H1 (cell line): ENCODE data around the gene SNX32. TPM values are rescaled to one million over a fixed set of nuclear protein-coding genes. Genes with fewer than 3 reads are reported as not detected.

ENCODE experiments used
- BCL11A ChIP-seq, 2 experiments: IDR thresholded peaks; one replicate each; pipeline ENCODE4 v1.6.1; 2011; ENCODE audit warnings: low read depth in 2 of 2, low read length in 2 of 2, mild to moderate bottlenecking in 2 of 2
- BRCA1 ChIP-seq: IDR thresholded peaks from 2 replicates; pipeline ENCODE4 v1.6.1; 2012; ENCODE audit warnings: low read depth, low read length, improper control_type of control experiment
- CHD2 ChIP-seq: IDR thresholded peaks from 2 replicates; pipeline ENCODE4 v1.6.1; 2012; ENCODE audit warnings: low read length, improper control_type of control experiment
- EP300 ChIP-seq, 2 experiments: IDR thresholded peaks; 1 replicate in 1 of 2; 2 replicates in 1 of 2; pipeline ENCODE4 v1.6.1; 2011 to 2012; ENCODE audit warnings: low read depth in 2 of 2, low read length in 2 of 2, mild to moderate bottlenecking in 2 of 2, borderline replicate concordance in 1 of 2, inconsistent platforms in 1 of 2, moderate library complexity in 1 of 2
- FOSL1 ChIP-seq: IDR thresholded peaks from 2 replicates; pipeline ENCODE4 v1.6.1; 2011; ENCODE audit warnings: mild to moderate bottlenecking, low read depth, low read length, moderate library complexity; ENCODE audit not compliant: insufficient read depth
- JUND ChIP-seq: IDR thresholded peaks from 2 replicates; pipeline ENCODE4 v1.6.1; 2011; ENCODE audit warnings: mild to moderate bottlenecking, improper control_type of control experiment, low read length
- KDM4A ChIP-seq: IDR thresholded peaks from one replicate; pipeline ENCODE4 v1.7.1; 2012; ENCODE audit warnings: low read depth, mild to moderate bottlenecking, moderate library complexity, low read length, inconsistent platforms; ENCODE audit not compliant: severe bottlenecking
- NANOG ChIP-seq: IDR thresholded peaks from 2 replicates; pipeline ENCODE4 v1.6.1; 2011; ENCODE audit warnings: low read length, low read depth, mild to moderate bottlenecking, inconsistent platforms; ENCODE audit not compliant: insufficient read depth, poor library complexity, severe bottlenecking
- POU5F1 ChIP-seq: IDR thresholded peaks from 2 replicates; pipeline ENCODE4 v1.6.1; 2011; ENCODE audit warnings: low read depth, mild to moderate bottlenecking, low read length, moderate library complexity
- SIRT6 ChIP-seq: IDR thresholded peaks from one replicate; pipeline ENCODE4 v1.7.1; 2012; ENCODE audit warnings: low read length, inconsistent platforms
- SP1 ChIP-seq: IDR thresholded peaks from 2 replicates; pipeline ENCODE4 v1.6.1; 2011; ENCODE audit warnings: low read depth, low read length
- SP2 ChIP-seq: IDR thresholded peaks from 2 replicates; pipeline ENCODE4 v1.6.1; 2012; ENCODE audit warnings: mild to moderate bottlenecking, low read length, inconsistent platforms
- TAF1 ChIP-seq: IDR thresholded peaks from 2 replicates; pipeline ENCODE4 v1.6.1; 2011; ENCODE audit warnings: mild to moderate bottlenecking, low read depth, low read length
- YY1 ChIP-seq: IDR thresholded peaks from 2 replicates; pipeline ENCODE4 v1.6.1; 2011; ENCODE audit warnings: low read depth, mild to moderate bottlenecking, low read length
- polyA plus RNA-seq, 7 experiments: library from polyadenylated mRNA; depleted of rRNA in 3 of 7; stranded (reverse) in 5 of 7; unstranded in 2 of 7; fragments of >200 nt in 5 of 7; fragments of 200-250 nt in 2 of 7; gene quantifications; 1 replicate in 5 of 7; 2 replicates in 1 of 7; 4 replicates in 1 of 7; pipeline versions ENCODE4 v1.2.1 to v1.2.3, GENCODE V29; 2011 to 2013; ENCODE audit warnings: missing spikeins in 2 of 7, mixed read lengths in 2 of 7
- total RNA-seq: library from RNA; stranded (reverse); fragmentation: NEBNext Ultra II Directional; extraction: Animal tissue kit (Norgen Biotek cat#: 25700); gene quantifications from 2 replicates; pipeline ENCODE4 v1.2.1, GENCODE V29; 2021
- TF ChIP-seq, protein P1 (sequence below): IDR thresholded peaks from 2 replicates; pipeline ENCODE4 v1.6.1; 2011; ENCODE audit warnings: low read depth, mild to moderate bottlenecking, low read length; ENCODE audit not compliant: insufficient read depth
- TF ChIP-seq, protein P2 (sequence below): IDR thresholded peaks from 2 replicates; pipeline ENCODE4 v1.6.1; 2012; ENCODE audit warnings: inconsistent platforms
- TF ChIP-seq, protein P3 (sequence below), 3 experiments: IDR thresholded peaks; 1 replicate in 2 of 3; 2 replicates in 1 of 3; pipeline versions ENCODE4 v1.5.1 to v1.6.1; 2011; ENCODE audit warnings: low read length in 3 of 3, mild to moderate bottlenecking in 3 of 3, inconsistent platforms in 2 of 3, low read depth in 1 of 3, moderate library complexity in 1 of 3; ENCODE audit not compliant: insufficient read depth in 1 of 3; ENCODE audit errors: control extremely low read depth in 1 of 3

Gene SNX32
- total and polyA plus RNA-seq, 2 of the 8 experiments (the other 6 are each of a cell fraction or from before 2014, with no cell fraction given) = 0.76 to 2.2 TPM

DNA sequence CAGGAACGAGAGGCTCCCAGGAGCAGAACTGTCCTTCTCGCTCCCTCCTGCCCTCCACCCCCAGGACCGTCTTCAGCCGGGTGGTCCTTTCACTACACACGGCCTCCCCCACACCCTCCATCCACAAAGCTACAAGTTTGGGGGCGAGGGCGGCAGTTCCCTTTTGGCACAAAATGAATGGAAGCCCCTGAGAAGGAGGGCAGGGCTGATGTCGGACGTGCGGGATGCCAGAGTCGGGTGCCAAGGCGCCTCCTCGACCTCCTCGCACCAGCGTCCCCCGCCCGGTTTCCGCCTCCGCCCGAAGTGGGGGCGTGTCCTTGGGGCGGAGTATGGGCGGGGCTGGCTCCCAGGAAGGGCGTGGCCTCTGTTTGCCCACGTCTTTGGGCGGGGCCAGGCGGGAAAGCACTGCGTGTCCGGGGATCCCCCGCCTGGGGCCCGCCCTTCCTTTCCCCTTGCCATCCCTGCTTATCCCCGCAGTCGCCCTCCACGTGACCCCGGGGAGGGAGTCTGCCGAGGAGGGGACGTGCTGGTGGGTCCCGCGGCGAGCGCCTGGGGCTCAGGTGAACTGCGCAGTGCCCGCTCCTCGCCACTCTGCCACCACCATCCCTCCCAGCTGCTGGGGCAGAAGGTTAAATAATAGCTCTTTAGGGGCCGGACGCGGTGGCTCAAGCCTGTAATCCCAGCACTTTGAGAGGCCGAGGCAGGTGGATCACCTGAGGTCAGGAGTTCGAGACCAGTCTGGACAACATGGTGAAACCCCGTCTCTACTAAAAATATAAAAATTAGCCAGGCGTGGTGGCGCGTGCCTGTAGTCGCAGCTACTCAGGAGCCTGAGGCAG lies 39.8 kb downstream of the SNX32 start (continued):
- TF ChIP-seq, protein P1, sequence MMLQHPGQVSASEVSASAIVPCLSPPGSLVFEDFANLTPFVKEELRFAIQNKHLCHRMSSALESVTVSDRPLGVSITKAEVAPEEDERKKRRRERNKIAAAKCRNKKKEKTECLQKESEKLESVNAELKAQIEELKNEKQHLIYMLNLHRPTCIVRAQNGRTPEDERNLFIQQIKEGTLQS = peak; percentile 67
- no peak for TF ChIP-seq POU5F1
- TF ChIP-seq, protein P2, sequence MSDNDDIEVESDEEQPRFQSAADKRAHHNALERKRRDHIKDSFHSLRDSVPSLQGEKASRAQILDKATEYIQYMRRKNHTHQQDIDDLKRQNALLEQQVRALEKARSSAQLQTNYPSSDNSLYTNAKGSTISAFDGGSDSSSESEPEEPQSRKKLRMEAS = peak; percentile 61; the same call in 1 of the 2 replicates
- TF ChIP-seq CHD2 = no peak
- TF ChIP-seq SP1 = peak; percentile 83; the same call in 1 of the 2 replicates
- TF ChIP-seq NANOG = no peak
- peak; percentile 49 for TF ChIP-seq KDM4A
- 0 out of 2 replicates have a peak, but pooled peaks have one; percentile 48 for TF ChIP-seq TAF1
- TF ChIP-seq, protein P3, sequence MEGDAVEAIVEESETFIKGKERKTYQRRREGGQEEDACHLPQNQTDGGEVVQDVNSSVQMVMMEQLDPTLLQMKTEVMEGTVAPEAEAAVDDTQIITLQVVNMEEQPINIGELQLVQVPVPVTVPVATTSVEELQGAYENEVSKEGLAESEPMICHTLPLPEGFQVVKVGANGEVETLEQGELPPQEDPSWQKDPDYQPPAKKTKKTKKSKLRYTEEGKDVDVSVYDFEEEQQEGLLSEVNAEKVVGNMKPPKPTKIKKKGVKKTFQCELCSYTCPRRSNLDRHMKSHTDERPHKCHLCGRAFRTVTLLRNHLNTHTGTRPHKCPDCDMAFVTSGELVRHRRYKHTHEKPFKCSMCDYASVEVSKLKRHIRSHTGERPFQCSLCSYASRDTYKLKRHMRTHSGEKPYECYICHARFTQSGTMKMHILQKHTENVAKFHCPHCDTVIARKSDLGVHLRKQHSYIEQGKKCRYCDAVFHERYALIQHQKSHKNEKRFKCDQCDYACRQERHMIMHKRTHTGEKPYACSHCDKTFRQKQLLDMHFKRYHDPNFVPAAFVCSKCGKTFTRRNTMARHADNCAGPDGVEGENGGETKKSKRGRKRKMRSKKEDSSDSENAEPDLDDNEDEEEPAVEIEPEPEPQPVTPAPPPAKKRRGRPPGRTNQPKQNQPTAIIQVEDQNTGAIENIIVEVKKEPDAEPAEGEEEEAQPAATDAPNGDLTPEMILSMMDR (IDR thresholded peaks at IDR 0.05; ENCODE audit: control extremely low read depth in 1 of 3, insufficient read depth in 1 of 3, low read depth in 1 of 3, low read length in 3 of 3) = no peak
- TF ChIP-seq EP300 (IDR thresholded peaks at IDR 0.05; ENCODE audit: borderline replicate concordance in 1 of 2, low read depth in 2 of 2, low read length in 2 of 2) = no peak
- no peak for TF ChIP-seq BRCA1
- no peak for TF ChIP-seq FOSL1
- TF ChIP-seq JUND = no peak
- no peak for TF ChIP-seq YY1
- no peak for TF ChIP-seq SP2
- TF ChIP-seq SIRT6 = no peak
- TF ChIP-seq BCL11A (IDR thresholded peaks at IDR 0.05; ENCODE audit: low read depth in 2 of 2, low read length in 2 of 2) = no peak
